Mammary epithelial cell (primary cell): Measurements from ENCODE around the gene DEDD2.

Source experiments
- CTCF ChIP-seq, 2 donors: IDR thresholded peaks in 1 of 2; conservative IDR thresholded peaks in 1 of 2; 2 replicates each; pipeline ENCODE4 v1.5.1; 2011 to 2012; ENCODE audit warnings: inconsistent platforms in 2 of 2, low read length in 2 of 2, mild to moderate bottlenecking in 2 of 2, control low read depth in 1 of 2, low read depth in 1 of 2; ENCODE audit not compliant: insufficient read depth in 1 of 2; ENCODE audit errors: extremely low read depth in 1 of 2
- EZH2 ChIP-seq: IDR thresholded peaks from 2 replicates; pipeline ENCODE4 v1.6.1; 2012; ENCODE audit warnings: low read length, inconsistent platforms, borderline replicate concordance

DNA sequence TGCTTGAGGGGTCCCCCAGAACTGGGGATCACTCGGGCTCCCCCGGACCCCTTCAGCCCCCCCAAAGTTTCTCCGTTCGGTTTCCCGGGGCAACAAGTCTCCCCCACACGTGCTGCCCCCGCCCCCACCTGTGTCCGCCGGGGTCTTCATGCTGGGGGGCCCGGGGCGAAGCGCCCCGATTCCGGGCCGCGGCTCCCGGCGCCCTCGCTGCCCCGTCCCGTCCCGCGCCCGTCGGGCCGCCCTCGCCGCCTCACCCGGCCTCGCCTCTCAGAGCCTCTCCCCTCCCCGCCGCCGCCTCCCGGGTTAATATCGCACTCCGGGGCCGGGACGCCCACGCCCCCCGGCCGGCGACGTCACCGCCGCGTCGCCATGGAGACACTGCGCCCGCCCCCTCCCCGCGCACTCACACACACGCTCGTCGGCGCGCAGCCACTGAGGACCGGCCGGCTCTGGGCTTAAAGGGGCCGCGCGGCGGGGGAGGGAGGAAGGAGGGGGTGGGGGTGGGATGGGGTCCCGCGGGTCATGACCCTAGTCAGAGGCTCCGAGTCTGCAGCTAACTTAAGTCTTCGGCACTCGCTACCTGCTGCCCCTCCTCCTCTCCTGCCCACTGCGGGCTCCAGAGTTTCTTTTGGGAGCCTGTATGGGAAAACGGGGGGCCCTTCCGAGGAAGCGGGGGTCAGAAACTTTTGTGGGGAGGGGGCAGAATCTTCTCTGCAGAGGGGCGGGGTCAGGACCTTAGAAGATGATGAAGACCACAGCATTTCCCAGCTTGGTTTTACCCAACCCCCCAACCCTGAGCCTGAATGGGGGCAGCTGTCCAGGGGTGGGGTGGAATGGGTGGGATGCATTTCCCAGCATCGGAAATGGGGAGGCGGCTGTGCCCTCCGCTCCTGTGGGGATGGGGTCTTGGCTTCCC lies 37.6 kb upstream of the DEDD2 start, which contains the start of gene ERF:
- TF ChIP-seq CTCF (conservative IDR thresholded peaks at IDR 0.05 in 1 of 2, IDR thresholded peaks at IDR 0.05 in 1 of 2; ENCODE audit: extremely low read depth in 1 of 2, insufficient read depth in 1 of 2, low read depth in 1 of 2, low read length in 2 of 2) (no peak), EZH2 (no peak)
